Panc1 (cell line): ENCODE results near the gene GPR137B. TPM values are rescaled to one million over a fixed set of nuclear protein-coding genes. Genes with fewer than 3 reads are reported as not detected.

Experiments used
- ATAC-seq: fragments of 200-7000 bp; cut with Tn5 transposase; 2 replicates; pipeline ENCODE4 v1.9.1; 2020; ENCODE audit warnings: mild to moderate bottlenecking, moderate library complexity
- BruUV-seq: library from RNA; stranded (reverse); fragments of 400-500 nt; replicated peaks from 2 replicates; lab custom pipeline; 2021; lab: Mats Ljungman, UMichigan
- CTCF ChIA-PET: fragments of 300-600 bp; sonication (Branson Sonifier 250); formaldehyde crosslinking; loops from one replicate; lab custom pipeline; 2022; ENCODE audit warnings: antibody characterized with exemption; lab: Charles Lee
- POLR2A ChIA-PET: fragments of 300-600 bp; sonication (Branson Sonifier 250); formaldehyde crosslinking; loops from one replicate; lab custom pipeline; 2022; ENCODE audit warnings: antibody characterized with exemption; lab: Charles Lee
- DNase-seq: peaks from one replicate; pipeline ENCODE4 v3.0.0-alpha.2; 2010; ENCODE audit warnings: low read depth, low spot score
- H3K27ac ChIP-seq: 2 replicates; pipeline ENCODE4 v1.5.1; 2011; ENCODE audit warnings: mild to moderate bottlenecking, low read length, inconsistent platforms
- H3K27me3 ChIP-seq: fragments of 200-500 bp; sonication (Bioruptor generic); 2 replicates; pipeline ENCODE4 v1.6.0; 2014; ENCODE audit warnings: low read length, inconsistent platforms; ENCODE audit not compliant: control insufficient read depth, insufficient read depth
- H3K36me3 ChIP-seq: fragments of 200-500 bp; sonication (Bioruptor generic); 2 replicates; pipeline ENCODE4 v1.5.1; 2014; ENCODE audit warnings: inconsistent platforms, mild to moderate bottlenecking, low read length, moderate library complexity; ENCODE audit not compliant: control insufficient read depth, insufficient read depth
- H3K4me1 ChIP-seq: 2 replicates; pipeline ENCODE4 v1.5.1; 2011; ENCODE audit warnings: inconsistent platforms, mild to moderate bottlenecking, low read length, moderate library complexity; ENCODE audit not compliant: control insufficient read depth, insufficient read depth
- H3K4me3 ChIP-seq, 2 experiments: 2 replicates each; pipeline ENCODE4 v1.5.1; 2011 to 2012; ENCODE audit warnings: low read depth in 2 of 2, low read length in 2 of 2, mild to moderate bottlenecking in 2 of 2, inconsistent platforms in 1 of 2, moderate library complexity in 1 of 2
- H3K9me3 ChIP-seq: fragments of 200-500 bp; sonication (Bioruptor generic); 2 replicates; pipeline ENCODE4 v1.5.1; 2014; ENCODE audit warnings: low read depth, mild to moderate bottlenecking, inconsistent platforms, low read length, moderate library complexity; ENCODE audit not compliant: control insufficient read depth, insufficient read depth
- POLR2AphosphoS5 ChIP-seq: IDR thresholded peaks from 2 replicates; pipeline ENCODE4 v1.6.1; 2012; ENCODE audit warnings: mild to moderate bottlenecking, low read depth, low read length, moderate library complexity
- SIN3A ChIP-seq: IDR thresholded peaks from 2 replicates; pipeline ENCODE4 v1.6.1; 2012; ENCODE audit warnings: low read depth, mild to moderate bottlenecking, low read length, moderate library complexity, borderline replicate concordance; ENCODE audit not compliant: insufficient read depth
- TCF7L2 ChIP-seq: IDR thresholded peaks from 2 replicates; pipeline ENCODE4 v1.6.1; 2011; ENCODE audit warnings: mild to moderate bottlenecking, low read depth, low read length, inconsistent platforms
- in situ Hi-C: cut with HindIII; loops from 2 replicates; pipeline ENCODE4 v1.10.0; 2016; ENCODE audit warnings: low sequenced_read_pairs, low pct_unique_long_range_greater_than_20kb
- intact Hi-C: fragments of 100-400 bp; cut with micrococcal nuclease; formaldehyde crosslinking; loops from one replicate; pipeline ENCODE4 v1.10.0; 2022; ENCODE audit not compliant: unreplicated experiment
- total RNA-seq: library from RNA; stranded (reverse); gene quantifications from one replicate; pipeline ENCODE4 v1.2.1, GENCODE V29; 2021; ENCODE audit not compliant: unreplicated experiment
- TF ChIP-seq, protein P1 (sequence below): fragments of 450-650 bp; IDR thresholded peaks from 2 replicates; pipeline ENCODE4 v1.5.1; 2017; ENCODE audit warnings: mild to moderate bottlenecking
- TF ChIP-seq, protein P2 (sequence below), 2 experiments: IDR thresholded peaks; 2 replicates each; pipeline ENCODE4 v1.6.1; 2011 to 2012; ENCODE audit warnings: low read depth in 2 of 2, control low read depth in 1 of 2, low read length in 1 of 2, mild to moderate bottlenecking in 1 of 2, moderate library complexity in 1 of 2; ENCODE audit not compliant: insufficient read depth in 1 of 2

The GPR137B gene
- total RNA-seq, 1 experiment from 2014 or later: 25.3 TPM

DNA sequence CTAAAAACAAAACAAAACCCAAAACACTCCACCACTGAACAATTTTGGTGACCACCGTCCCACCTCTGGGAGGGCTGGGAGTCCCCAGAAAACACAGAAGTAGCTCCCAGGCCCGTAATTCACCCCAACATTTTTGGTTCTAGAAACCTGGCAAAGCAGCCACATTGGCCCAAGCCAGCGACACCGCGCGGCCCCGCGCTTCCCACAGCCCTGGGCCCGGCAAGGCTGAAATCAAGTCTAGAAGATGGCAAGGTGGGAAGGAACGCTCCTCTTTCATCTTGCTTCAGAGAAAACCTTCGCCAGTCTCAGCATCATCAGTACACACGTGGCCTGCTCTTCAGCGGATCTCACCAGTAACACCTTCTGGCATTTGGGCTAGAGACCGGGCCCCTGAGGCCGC lies 41.5 kb upstream of the GPR137B start:
- no peak for DNase-seq
- POLR2A ChIA-PET: no interaction called here
- in situ Hi-C loops: no loop called here
- no peak for ATAC-seq
- H3K4me1 ChIP-seq: peaks cover 10% of the 10 kb centered on the region; the same call in 1 of the 2 replicates
- no peaks in the 10 kb centered on the region for H3K27me3 ChIP-seq
- CTCF ChIA-PET: no interaction called here
- H3K4me3 ChIP-seq: no peak overlapping the region
- TF ChIP-seq, protein P1, sequence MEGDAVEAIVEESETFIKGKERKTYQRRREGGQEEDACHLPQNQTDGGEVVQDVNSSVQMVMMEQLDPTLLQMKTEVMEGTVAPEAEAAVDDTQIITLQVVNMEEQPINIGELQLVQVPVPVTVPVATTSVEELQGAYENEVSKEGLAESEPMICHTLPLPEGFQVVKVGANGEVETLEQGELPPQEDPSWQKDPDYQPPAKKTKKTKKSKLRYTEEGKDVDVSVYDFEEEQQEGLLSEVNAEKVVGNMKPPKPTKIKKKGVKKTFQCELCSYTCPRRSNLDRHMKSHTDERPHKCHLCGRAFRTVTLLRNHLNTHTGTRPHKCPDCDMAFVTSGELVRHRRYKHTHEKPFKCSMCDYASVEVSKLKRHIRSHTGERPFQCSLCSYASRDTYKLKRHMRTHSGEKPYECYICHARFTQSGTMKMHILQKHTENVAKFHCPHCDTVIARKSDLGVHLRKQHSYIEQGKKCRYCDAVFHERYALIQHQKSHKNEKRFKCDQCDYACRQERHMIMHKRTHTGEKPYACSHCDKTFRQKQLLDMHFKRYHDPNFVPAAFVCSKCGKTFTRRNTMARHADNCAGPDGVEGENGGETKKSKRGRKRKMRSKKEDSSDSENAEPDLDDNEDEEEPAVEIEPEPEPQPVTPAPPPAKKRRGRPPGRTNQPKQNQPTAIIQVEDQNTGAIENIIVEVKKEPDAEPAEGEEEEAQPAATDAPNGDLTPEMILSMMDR: no peak
- TF ChIP-seq SIN3A: no peak
- no peak for TF ChIP-seq POLR2AphosphoS5
- TF ChIP-seq, protein P2, sequence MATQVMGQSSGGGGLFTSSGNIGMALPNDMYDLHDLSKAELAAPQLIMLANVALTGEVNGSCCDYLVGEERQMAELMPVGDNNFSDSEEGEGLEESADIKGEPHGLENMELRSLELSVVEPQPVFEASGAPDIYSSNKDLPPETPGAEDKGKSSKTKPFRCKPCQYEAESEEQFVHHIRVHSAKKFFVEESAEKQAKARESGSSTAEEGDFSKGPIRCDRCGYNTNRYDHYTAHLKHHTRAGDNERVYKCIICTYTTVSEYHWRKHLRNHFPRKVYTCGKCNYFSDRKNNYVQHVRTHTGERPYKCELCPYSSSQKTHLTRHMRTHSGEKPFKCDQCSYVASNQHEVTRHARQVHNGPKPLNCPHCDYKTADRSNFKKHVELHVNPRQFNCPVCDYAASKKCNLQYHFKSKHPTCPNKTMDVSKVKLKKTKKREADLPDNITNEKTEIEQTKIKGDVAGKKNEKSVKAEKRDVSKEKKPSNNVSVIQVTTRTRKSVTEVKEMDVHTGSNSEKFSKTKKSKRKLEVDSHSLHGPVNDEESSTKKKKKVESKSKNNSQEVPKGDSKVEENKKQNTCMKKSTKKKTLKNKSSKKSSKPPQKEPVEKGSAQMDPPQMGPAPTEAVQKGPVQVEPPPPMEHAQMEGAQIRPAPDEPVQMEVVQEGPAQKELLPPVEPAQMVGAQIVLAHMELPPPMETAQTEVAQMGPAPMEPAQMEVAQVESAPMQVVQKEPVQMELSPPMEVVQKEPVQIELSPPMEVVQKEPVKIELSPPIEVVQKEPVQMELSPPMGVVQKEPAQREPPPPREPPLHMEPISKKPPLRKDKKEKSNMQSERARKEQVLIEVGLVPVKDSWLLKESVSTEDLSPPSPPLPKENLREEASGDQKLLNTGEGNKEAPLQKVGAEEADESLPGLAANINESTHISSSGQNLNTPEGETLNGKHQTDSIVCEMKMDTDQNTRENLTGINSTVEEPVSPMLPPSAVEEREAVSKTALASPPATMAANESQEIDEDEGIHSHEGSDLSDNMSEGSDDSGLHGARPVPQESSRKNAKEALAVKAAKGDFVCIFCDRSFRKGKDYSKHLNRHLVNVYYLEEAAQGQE (IDR thresholded peaks at IDR 0.05; ENCODE audit: insufficient read depth in 1 of 2, low read depth in 2 of 2, low read length in 1 of 2): no peak
- TF ChIP-seq TCF7L2: no peak
- intact Hi-C loops: loop anchor here (5.0 to 10.0 kb wide), 5 partner anchors 184 to 644 kb away; partner anchors contain the start of genes EDARADD and ERO1B
- no TSS peak for BruUV-seq
- no peak overlapping the region; the same call in 1 of the 2 replicates for H3K27ac ChIP-seq
- H3K36me3 ChIP-seq: no peaks in the 10 kb centered on the region
- H3K9me3 ChIP-seq: peaks cover 15% of the 10 kb centered on the region; the same call in 1 of the 2 replicates

DNA sequence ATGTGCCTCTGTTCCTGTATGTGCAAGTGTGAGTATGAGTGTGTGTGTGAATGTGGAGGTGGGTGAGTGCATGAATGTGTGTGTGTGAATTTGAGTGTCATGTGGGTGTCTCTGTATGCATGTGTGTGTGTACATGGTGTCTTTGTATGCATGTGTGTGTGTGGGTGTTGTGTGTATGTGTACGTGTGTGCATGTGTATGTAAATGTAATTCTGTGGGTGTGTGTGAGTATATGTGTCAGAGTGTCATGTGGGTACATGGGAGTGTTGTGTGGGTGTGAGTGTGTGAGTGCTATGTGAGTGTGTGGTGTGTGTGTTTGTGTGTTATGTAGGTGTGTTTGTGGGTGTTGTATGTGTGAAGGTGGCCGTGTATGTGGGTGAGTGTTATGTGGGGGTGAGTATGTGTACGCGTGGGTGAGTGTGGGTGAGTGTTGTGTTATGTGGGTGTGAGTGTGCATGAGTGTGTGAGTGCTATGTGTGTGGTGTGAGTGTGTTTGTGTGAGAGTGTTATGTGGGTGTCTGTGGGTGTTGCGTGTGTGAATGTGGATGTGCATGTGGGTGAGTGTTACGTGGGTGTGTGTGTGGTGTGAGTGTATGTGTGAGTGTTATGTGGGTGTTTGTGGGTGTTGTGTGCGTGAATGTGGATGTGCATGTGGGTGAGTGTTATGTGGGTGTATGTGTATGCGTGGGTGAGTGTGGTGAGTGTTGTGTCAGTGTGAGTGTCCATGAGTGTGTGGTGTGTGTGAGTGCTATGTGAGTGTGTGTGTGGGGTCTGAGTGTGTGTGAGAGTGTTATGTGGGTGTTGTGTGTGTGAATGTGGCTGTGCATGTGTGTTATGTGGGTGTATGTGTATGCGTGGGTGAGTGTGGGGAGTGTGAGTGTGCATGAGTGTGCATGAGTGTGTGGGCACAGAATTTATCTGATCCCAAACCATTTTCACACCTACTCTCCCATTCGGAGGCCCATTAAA lies 40.8 kb upstream of the GPR137B start:
- intact Hi-C loops (loop anchor here (5.0 to 10.0 kb wide), 5 partner anchors 183 to 643 kb away; partner anchors contain the start of genes EDARADD and ERO1B), in situ Hi-C loops (no loop called here)
- Histone ChIP-seq H3K36me3 (no peaks in the 10 kb centered on the region), H3K27me3 (no peaks in the 10 kb centered on the region), H3K4me1 (peaks cover 10% of the 10 kb centered on the region), H3K9me3 (peaks cover 9% of the 10 kb centered on the region; the same call in 1 of the 2 replicates), H3K4me3 (no peak overlapping the region), H3K27ac (no peak overlapping the region; the same call in 1 of the 2 replicates)
- no peak for TF ChIP-seq POLR2AphosphoS5
- TF ChIP-seq, protein P2 (IDR thresholded peaks at IDR 0.05; ENCODE audit: insufficient read depth in 1 of 2, low read depth in 2 of 2, low read length in 1 of 2): no peak
- TF ChIP-seq SIN3A: no peak
- no peak for TF ChIP-seq TCF7L2
- TF ChIP-seq, protein P1: no peak
- DNase-seq: no peak
- ChIA-PET CTCF (no interaction called here), POLR2A (no interaction called here)
- no TSS peak for BruUV-seq
- ATAC-seq: no peak
